Renal pelvis (tissue), 4 donors: Measurements from ENCODE around the gene CATSPER1. TPM values are rescaled to one million over a fixed set of nuclear protein-coding genes. Genes with fewer than 3 reads are reported as not detected.
"Not testable (repeated sequence)": the region's sequence is repeated elsewhere in the genome, so short reads cannot be mapped to it uniquely, and the experiment has no call there.

Source experiments
- DNase-seq: peaks from one replicate; pipeline ENCODE4 v3.0.0-alpha.2; 2013
- polyA plus RNA-seq, 3 donors: library from polyadenylated mRNA; unstranded; fragments of 120-200 nt; gene quantifications; one replicate each; pipeline ENCODE4 v1.2.1, GENCODE V29; 2013; ENCODE audit not compliant: insufficient read length in 3 of 3

CATSPER1 gene
- polyA plus RNA-seq, 3 donors = not detected

GRCh38 chr11:66020618-66021357 lies 5.5 kb downstream of the CATSPER1 start:
- no peak for DNase-seq

GRCh38 chr11:66020212-66020611 lies 6.1 kb downstream of the CATSPER1 start:
- DNase-seq = no peak

GRCh38 chr11:66017321-66017720 lies 9.0 kb downstream of the CATSPER1 start:
- DNase-seq = no peak

GRCh38 chr11:66016793-66017177 lies 9.5 kb downstream of the CATSPER1 start:
- no peak for DNase-seq

GRCh38 chr11:66015936-66016792 lies 10.1 kb downstream of the CATSPER1 start:
- no peak for DNase-seq

- DNase-seq = no peak
Observed at GRCh38 chr11:66015454-66015881, 10.8 kb downstream of the CATSPER1 start.

GRCh38 chr11:66014804-66015453 lies 11.3 kb downstream of the CATSPER1 start:
- DNase-seq = no peak

GRCh38 chr11:66013762-66014100 lies 12.5 kb downstream of the CATSPER1 start:
- DNase-seq = no peak

GRCh38 chr11:66012946-66013761 lies 13.1 kb downstream of the CATSPER1 start:
- DNase-seq = no peak

GRCh38 chr11:66012371-66012945 lies 13.8 kb downstream of the CATSPER1 start:
- DNase-seq = no peak

GRCh38 chr11:66011785-66012303 lies 14.4 kb downstream of the CATSPER1 start, which contains the start of gene CST6:
Gene CST6 (plus strand): TSS chr11:66012008. CDS start chr11:66012045, 37 bp downstream.
- no peak for DNase-seq

GRCh38 chr11:66011239-66011784 lies 15.0 kb downstream of the CATSPER1 start:
- peak; percentile 39 for DNase-seq

GRCh38 chr11:66010036-66010435 lies 16.2 kb downstream of the CATSPER1 start:
- not testable (repeated sequence) for DNase-seq

- DNase-seq = peak; percentile 26
Observed at GRCh38 chr11:66008468-66009101, 17.7 kb downstream of the CATSPER1 start.

- no peak for DNase-seq
Observed at GRCh38 chr11:66008095-66008467, 18.2 kb downstream of the CATSPER1 start.

GRCh38 chr11:66007201-66007634 lies 19.1 kb downstream of the CATSPER1 start:
- no peak for DNase-seq

- no peak for DNase-seq
Observed at GRCh38 chr11:66006891-66007176, 19.4 kb downstream of the CATSPER1 start.

- DNase-seq = no peak
Observed at GRCh38 chr11:66006134-66006890, 20.0 kb downstream of the CATSPER1 start.

- DNase-seq = no peak
Observed at GRCh38 chr11:66004186-66004585, 22.1 kb downstream of the CATSPER1 start.

GRCh38 chr11:66003291-66003690 lies 23.0 kb downstream of the CATSPER1 start:
- DNase-seq = no peak
